C4-2B (cell line): Measurements from ENCODE around the gene TMEM107.

Source experiments
- ZFX ChIP-seq: fragments of 450-650 bp; IDR thresholded peaks from 2 replicates; pipeline ENCODE4 v1.6.1; 2017
- TF ChIP-seq, protein P1 (sequence below): fragments of 450-650 bp; conservative IDR thresholded peaks from 2 replicates; pipeline ENCODE4 v1.5.1; 2017; ENCODE audit warnings: mild to moderate bottlenecking

DNA sequence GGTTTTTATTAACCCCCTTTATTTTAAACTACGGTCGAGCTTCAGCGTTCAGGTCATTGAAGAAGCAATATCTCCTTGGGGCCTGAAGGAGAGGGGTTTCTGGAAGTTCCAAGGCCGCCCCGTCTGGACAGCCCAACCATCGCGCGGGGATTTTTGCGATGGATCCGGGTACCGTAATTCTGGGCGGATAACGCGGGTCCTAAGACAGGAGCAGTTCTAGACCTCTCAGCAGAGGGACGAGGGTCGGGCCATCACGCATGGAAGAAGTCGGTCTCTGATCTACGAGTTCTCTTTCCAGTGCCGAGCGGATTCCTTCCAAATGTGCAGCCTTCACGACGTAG is 10.2 kb upstream of the TMEM107 start:
- TF ChIP-seq, protein P1, sequence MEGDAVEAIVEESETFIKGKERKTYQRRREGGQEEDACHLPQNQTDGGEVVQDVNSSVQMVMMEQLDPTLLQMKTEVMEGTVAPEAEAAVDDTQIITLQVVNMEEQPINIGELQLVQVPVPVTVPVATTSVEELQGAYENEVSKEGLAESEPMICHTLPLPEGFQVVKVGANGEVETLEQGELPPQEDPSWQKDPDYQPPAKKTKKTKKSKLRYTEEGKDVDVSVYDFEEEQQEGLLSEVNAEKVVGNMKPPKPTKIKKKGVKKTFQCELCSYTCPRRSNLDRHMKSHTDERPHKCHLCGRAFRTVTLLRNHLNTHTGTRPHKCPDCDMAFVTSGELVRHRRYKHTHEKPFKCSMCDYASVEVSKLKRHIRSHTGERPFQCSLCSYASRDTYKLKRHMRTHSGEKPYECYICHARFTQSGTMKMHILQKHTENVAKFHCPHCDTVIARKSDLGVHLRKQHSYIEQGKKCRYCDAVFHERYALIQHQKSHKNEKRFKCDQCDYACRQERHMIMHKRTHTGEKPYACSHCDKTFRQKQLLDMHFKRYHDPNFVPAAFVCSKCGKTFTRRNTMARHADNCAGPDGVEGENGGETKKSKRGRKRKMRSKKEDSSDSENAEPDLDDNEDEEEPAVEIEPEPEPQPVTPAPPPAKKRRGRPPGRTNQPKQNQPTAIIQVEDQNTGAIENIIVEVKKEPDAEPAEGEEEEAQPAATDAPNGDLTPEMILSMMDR: no peak; the same call in 1 of the 2 replicates
- TF ChIP-seq ZFX: no peak
